HG03558 (cell line): ENCODE measurements around the gene RAB13.
"Not testable (repeated sequence)": the region's sequence is repeated elsewhere in the genome, so short reads cannot be mapped to it uniquely, and the experiment has no call there.

Source experiments
- ATAC-seq: cut with Tn5 transposase; IDR thresholded peaks from one replicate; pipeline ENCODE4 v1.9.1; 2021; ENCODE audit warnings: moderate number of reproducible peaks; ENCODE audit not compliant: unreplicated experiment; ENCODE audit errors: extremely low read depth

Gene RAB13

DNA sequence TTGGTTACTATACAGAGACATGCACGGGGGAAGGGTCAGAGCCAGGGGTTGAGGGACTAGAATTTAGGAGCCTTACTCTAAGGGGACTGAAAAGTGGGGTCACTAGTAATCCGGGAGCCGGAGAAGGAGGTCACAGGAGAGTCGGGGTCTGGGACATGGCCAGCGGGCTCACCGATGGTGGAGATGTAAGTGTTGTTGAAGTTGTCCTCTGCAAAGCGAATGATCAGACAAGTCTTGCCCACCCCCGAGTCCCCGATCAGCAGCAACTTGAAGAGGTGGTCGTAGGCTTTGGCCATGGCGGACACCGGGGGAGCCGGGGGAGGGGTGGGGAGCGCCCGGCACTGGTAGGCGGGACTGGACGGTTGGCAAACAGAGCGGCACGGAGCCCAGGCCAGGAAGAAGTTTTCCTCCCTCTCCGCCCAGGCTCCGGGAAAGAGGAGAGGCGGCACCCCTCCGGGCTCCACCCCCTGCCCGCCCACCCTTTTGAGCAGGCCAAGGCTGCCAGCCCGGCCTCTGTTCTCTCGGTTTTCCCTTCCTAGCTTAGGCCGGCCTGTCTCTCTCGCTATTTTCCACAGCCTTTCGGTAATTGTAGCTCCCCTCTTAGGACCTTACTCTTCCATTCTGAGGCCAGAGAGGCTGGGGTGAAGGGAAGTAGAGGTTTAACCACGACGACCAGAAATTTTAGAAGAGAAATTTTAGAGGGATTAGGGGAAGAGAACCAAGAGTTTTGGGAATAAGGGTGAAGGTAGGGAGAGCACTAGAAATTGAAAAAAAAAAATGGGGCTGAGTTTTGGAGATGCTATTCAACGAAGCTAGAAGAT, at the start of gene RAB13:
Gene RAB13, minus strand, starts transcription at position 399 of the 821 bp plus-strand sequence. Its CDS starts 103 bp downstream, at position 296.
- ATAC-seq: no peak

DNA sequence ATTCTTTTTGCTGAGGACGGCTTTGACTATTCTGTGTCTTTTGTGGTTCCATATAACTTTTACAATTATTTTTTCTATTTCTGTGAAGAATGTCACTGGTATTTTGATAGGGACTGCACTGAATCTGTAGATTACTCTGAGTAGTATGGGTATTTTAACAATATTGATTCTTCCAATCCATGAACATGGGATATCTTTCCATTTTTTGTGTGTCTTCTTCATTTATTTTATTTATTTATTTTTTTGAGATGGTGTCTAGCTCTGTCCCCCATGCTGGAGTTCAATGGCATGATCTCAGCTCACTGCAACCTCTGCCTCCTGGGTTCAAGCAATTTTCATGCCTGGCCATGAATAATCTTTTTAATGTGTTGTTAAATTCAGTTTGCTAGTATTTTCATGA, 47.6 kb upstream of the RAB13 start:
- ATAC-seq: not testable (repeated sequence)

- ATAC-seq: no peak
Measured at GRCh38 chr1:154019940-154020339, 33.8 kb upstream of the RAB13 start.

GRCh38 chr1:154019269-154019668, 33.1 kb upstream of the RAB13 start:
- ATAC-seq: no peak

DNA sequence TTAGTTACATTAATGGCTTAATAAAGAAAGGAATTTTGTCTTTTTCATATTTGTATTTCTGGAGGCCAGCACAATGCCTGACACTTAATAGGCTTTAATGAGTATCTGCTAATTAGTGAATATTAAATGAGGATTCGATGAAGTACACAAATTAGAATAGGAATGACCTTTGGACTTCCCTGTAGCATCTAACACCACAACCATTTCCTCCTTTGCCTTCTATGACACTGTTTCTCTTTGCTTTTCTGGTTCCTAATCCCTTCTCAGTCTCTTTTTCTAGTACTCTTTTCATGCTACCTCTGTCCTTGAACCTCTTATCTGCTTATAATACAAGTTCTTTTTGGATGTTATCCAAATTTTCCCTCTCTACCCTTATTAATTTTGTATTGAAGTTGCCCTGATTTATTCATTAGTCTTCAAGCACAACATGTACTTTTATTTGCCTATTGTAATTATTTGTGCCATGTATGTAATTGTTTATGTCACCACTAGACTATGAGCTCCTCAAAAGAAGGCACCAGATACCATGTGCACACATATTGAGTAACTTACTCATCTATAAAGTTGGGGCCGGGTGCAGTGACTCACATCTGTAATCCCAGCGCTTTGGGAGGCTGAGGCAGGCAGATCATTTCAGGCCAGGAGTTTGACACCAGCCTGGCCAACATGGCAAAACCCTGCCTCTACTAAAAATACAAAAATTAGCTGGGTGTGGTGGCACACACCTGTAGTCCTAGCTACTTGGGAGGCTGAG, 28.2 kb upstream of the RAB13 start:
- ATAC-seq: no peak

- ATAC-seq: not testable (repeated sequence)
Measured at GRCh38 chr1:154012543-154012942, 26.4 kb upstream of the RAB13 start.

- ATAC-seq: no peak
Measured at GRCh38 chr1:154012129-154012528, 26.0 kb upstream of the RAB13 start.

DNA sequence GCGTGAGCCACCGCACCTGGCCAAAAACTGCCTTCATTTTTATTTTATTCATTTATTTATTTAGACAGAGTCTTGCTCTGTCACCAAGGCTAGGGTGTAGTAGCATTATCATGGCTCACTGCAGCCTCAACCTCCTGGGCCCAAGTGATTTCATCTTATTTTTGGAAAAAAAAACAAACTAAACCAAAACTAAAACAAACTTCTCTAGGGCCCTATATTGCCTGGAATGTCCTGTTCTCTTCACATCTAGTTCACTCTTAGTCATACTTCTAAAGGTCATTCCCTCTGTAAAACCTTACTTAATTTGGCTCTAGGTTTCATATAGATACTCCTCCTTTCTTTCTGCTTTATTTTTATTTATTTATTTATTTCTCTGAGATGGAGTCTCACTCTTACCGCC, 20.0 kb upstream of the RAB13 start:
- no peak for ATAC-seq

GRCh38 chr1:154000420-154000819, 14.3 kb upstream of the RAB13 start:
- no peak for ATAC-seq

- not testable (repeated sequence) for ATAC-seq
Measured at GRCh38 chr1:153996882-153997281, 10.7 kb upstream of the RAB13 start.

GRCh38 chr1:153995640-153996039, 9.5 kb upstream of the RAB13 start:
- ATAC-seq: no peak

- no peak for ATAC-seq
Measured at GRCh38 chr1:153995202-153995601, 9.1 kb upstream of the RAB13 start.

DNA sequence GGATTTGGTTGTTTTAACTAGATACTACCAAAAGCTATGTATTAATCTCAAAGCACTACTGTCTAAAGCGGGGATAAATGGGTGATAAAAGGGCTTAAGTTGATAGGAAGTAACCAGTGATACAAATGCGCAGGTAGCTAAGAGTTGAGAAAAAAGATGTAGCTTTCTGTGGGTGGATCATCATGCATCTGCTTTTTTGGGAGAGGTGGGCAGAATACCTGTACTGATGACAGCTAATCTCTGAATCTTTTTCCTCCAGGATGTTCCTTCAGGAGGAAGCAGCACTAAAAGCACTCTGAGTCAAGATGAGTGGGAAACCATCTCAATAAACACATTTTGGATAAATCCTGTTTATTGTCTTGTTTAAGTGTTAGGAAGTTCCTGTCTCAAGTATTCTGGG, 5.7 kb upstream of the RAB13 start:
- ATAC-seq: no peak

DNA sequence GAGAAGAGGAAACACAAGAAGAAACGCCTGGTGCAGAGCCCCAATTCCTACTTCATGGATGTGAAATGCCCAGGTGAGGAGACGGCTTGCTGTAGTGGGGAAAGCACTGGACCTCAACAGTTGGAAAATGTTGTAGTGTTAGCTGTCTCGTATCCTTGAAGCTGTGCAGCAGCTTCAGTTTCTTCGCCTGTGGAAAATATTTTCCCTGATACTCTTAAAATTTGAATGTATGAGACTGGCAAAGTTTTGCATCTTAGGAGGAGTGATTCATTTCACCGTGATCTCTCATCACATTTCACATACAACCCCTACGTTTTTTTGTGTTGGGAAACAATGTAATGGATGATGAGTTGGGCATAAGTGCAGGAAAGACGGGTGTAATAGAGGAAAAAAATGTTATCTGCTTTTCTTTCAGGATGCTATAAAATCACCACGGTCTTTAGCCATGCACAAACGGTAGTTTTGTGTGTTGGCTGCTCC, 5.1 kb upstream of the RAB13 start:
- ATAC-seq: no peak

- ATAC-seq: no peak
Measured at GRCh38 chr1:153990468-153991150, 4.5 kb upstream of the RAB13 start, which contains the start of gene RPS27. RPS27 (plus strand) TSS chr1:153990762; CDS start chr1:153990797, 35 bp downstream.

DNA sequence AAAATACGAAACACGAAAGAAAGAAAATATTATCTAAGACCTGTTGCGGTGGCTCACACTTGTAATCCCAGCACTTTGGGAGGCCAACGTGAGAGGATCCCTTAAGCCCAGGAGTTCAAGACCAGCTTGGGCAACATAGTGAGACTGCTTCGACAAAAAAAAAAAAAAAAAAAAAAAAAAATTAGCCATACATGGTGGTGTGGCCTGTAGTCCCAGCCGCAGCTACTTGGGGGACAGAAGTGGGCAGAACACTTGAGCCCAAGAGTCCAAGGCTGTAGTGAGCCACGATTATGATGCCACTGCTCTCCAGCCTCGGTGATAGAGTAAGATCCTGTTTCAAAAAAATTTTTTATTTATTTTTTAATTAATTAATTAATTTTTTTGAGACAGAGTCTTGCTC, 1.5 kb upstream of the RAB13 start:
- ATAC-seq: no peak

DNA sequence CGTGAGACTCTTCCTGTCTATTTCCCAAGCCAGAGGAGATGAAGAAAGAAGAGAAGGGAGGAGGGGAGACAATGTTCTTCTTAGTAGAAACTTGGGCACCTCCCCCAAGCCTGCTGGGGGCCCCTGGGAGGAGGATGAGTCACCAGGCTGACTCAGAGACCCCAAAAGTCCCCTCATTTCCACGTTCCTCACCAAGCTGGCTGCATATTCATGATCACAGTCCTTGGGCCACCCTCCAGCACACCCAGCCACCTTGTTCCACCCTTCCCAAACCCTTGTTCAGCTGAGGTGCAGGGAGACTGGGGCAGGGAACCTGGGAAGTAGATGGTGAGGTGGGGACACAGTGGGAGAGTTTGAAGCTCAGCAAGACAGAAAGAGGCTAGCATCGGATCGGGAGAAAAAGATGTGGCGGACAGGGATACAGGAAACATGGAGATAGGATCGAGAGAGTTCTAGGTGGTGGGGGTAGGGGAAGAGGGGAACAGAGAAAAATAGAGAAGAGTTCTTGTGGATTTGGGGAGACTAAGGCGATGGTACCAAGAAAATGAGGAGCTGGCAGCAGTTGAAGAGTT, 712 bp downstream of the RAB13 start:
- ATAC-seq: no peak

DNA sequence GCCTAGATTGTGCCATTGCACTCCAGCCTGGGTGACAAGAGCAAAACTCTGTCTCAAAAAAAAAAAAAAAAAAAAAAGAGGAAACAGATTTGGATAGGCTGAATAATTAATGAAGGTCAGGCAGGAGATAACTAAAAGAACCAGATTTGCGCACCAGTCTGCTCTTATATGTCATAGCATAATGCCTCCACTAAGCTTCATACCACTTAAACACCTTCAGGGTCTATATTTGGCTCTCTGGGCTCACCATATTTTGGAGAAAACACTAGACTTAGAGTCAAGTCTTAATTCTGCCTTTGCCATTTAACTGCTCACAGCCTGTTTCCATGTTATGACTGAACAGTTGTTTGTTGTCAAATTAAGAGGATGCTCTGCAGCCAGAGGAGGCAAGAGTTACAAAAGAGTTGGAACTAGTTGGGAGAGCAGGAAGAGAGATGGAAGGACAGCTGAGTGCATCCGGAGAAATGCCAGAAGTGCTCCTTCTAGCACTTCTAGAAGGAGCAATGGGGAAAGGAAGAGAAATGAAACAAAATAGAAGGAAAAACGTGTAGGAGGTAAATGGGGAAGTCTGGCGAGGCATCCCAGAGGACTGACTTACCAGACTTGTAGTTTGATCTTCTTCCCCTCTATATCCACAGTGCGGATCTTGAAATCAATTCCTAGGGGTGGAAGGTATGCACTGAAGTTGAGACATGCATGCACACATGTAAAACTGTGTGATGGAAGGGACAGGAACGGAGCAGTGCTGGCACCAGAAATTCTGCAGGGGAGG, 1.8 kb downstream of the RAB13 start:
- ATAC-seq: no peak

DNA sequence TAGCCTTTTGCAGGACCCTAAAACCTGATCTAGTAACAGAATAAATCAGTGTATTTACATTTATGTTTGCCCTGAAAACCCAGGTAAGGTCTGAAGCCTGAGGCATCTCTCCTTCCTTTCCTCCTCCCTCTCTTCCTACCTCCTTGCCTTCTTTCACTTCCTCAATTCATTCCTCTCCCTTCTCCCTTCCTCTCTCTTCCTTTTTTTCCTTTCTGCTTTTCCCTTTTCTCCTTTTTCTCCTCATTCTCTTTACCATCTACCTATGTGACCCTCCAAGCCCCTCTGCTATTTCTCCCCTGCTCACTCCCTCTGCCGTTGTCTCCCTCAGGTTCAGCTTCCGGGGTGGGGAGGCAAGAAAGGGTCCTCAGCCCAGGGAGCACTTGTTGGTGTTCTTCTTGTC, 4.4 kb downstream of the RAB13 start:
- ATAC-seq: not testable (repeated sequence)

DNA sequence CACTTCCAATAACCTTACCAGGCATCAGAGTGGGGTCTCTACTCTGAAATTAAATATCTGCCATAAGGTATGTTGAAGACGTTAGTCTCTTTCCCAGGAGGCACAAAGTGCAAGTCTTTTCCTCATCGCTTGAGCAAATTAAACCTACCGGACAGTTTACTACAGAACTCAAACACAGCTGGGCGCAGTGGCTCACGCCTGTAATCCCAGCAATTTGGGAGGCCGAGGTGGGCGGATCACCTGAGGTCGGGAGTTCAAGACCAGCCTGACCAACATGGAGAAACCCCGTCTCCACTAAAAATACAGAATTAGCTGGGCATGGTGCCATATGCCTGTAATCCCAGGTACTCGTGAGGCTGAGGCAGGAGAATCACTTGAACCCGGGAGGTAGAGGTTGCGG, 7.0 kb downstream of the RAB13 start:
- ATAC-seq: not testable (repeated sequence)
